ENCODE results near the gene PLXNA4. TPM values are rescaled to one million over a fixed set of nuclear protein-coding genes. Genes with fewer than 3 reads are reported as not detected.

The PLXNA4 gene
- total RNA-seq, 1 experiment from 2014 or later = 0.81 TPM

DNA sequence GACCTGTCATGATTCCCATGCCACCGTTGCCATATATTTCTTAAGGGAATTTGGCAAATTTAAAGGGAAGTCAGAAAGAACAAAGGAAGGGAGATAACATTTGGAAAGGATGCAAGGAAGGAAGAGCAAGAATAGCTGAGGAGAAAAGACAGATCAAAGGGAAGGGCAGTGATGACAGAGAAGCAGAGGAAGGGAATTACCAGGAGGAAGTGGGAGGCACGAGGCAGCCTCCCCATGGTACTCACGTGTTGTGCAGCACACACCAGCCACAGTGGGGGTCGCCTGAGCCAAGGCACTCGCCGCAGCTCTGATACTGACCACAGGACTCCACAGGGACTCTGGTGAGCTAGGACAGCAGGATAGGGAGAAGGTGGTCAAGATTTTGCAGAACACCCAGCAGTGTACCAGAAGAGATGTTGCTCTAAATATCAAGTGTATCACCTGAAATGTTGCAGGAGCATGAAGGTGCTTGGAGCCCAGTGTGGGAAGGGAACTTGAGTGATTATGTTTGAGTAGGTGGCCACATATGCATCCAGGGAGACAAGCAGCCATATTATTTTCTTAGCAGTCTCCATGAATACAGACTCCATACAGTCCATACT is 335.3 kb downstream of the PLXNA4 start (continued):
- TF ChIP-seq, protein P1, sequence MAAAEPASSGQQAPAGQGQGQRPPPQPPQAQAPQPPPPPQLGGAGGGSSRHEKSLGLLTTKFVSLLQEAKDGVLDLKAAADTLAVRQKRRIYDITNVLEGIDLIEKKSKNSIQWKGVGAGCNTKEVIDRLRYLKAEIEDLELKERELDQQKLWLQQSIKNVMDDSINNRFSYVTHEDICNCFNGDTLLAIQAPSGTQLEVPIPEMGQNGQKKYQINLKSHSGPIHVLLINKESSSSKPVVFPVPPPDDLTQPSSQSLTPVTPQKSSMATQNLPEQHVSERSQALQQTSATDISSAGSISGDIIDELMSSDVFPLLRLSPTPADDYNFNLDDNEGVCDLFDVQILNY (CRISPR knock-in tag; IDR thresholded peaks at IDR 0.05) = no peak
- TF ChIP-seq, protein P2, sequence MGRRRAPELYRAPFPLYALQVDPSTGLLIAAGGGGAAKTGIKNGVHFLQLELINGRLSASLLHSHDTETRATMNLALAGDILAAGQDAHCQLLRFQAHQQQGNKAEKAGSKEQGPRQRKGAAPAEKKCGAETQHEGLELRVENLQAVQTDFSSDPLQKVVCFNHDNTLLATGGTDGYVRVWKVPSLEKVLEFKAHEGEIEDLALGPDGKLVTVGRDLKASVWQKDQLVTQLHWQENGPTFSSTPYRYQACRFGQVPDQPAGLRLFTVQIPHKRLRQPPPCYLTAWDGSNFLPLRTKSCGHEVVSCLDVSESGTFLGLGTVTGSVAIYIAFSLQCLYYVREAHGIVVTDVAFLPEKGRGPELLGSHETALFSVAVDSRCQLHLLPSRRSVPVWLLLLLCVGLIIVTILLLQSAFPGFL (CRISPR knock-in tag; IDR thresholded peaks at IDR 0.05; ENCODE audit: borderline replicate concordance) = no peak
- TF ChIP-seq FOXP1 (CRISPR knock-in tag; IDR thresholded peaks at IDR 0.05; ENCODE audit: borderline replicate concordance) = no peak

DNA sequence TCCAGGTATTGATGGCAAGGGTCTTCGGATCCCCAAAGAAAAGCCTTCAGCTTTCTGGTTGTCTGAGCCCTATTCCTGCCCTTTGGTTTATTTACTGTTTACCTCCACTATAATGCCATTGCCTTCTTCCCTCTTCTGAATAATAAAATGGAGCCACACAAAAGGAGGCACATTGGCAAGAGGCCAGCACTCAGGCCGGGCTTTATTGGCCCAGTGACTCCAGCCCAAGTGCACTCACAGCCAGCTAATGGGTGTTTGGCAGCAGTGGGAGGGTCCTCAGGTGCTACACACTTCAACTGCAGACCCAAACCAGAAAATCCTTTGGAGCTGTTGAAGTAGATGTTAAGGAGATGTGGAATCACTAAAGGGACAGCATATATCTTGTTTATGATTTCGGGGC is 336.0 kb downstream of the PLXNA4 start:
- no peak for ATAC-seq
- H3K9me3 Mint-ChIP-seq = peaks cover 5% of the 10 kb centered on the region
- DNase-seq (ENCODE audit: low spot score) = no peak
- ChIA-PET POLR2A (no interaction called here), CTCF (interaction anchor here (1.1 to 1.8 kb wide), 4 partner anchors 9 to 381 kb away, joined by 3 to 4 read pairs (median 3); no protein-coding TSS in a partner anchor)
- peaks cover 2% of the 10 kb centered on the region; the same call in 1 of the 2 replicates for H3K36me3 Mint-ChIP-seq
- no peaks in the 10 kb centered on the region; the same call in 1 of the 2 replicates for H3K27me3 Mint-ChIP-seq (ENCODE audit: low read depth)
- TF ChIP-seq ZNF416 (CRISPR knock-in tag; IDR thresholded peaks at IDR 0.05) (no peak), EMX1 (CRISPR knock-in tag; IDR thresholded peaks at IDR 0.05) (no peak), ELF4 (CRISPR knock-in tag; IDR thresholded peaks at IDR 0.05; ENCODE audit: low read depth) (no peak), GTF2I (CRISPR knock-in tag; conservative IDR thresholded peaks at IDR 0.05) (no peak), NR2C2 (CRISPR knock-in tag; IDR thresholded peaks at IDR 0.05) (no peak), ZNF121 (CRISPR knock-in tag; IDR thresholded peaks at IDR 0.05) (no peak), ATF1 (CRISPR knock-in tag; IDR thresholded peaks at IDR 0.05) (no peak), HMGA2 (CRISPR knock-in tag; IDR thresholded peaks at IDR 0.05) (no peak), ZNF138 (CRISPR knock-in tag; conservative IDR thresholded peaks at IDR 0.05) (no peak), TP53 (CRISPR knock-in tag; IDR thresholded peaks at IDR 0.05) (no peak), PRRX2 (CRISPR knock-in tag; IDR thresholded peaks at IDR 0.05) (no peak), TCF7 (CRISPR knock-in tag; IDR thresholded peaks at IDR 0.05; ENCODE audit: low read depth) (no peak), JUN (CRISPR knock-in tag; IDR thresholded peaks at IDR 0.05) (no peak)
- TF ChIP-seq, protein P3, sequence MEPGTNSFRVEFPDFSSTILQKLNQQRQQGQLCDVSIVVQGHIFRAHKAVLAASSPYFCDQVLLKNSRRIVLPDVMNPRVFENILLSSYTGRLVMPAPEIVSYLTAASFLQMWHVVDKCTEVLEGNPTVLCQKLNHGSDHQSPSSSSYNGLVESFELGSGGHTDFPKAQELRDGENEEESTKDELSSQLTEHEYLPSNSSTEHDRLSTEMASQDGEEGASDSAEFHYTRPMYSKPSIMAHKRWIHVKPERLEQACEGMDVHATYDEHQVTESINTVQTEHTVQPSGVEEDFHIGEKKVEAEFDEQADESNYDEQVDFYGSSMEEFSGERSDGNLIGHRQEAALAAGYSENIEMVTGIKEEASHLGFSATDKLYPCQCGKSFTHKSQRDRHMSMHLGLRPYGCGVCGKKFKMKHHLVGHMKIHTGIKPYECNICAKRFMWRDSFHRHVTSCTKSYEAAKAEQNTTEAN (CRISPR knock-in tag; IDR thresholded peaks at IDR 0.05) = no peak
- TF ChIP-seq, protein P4, sequence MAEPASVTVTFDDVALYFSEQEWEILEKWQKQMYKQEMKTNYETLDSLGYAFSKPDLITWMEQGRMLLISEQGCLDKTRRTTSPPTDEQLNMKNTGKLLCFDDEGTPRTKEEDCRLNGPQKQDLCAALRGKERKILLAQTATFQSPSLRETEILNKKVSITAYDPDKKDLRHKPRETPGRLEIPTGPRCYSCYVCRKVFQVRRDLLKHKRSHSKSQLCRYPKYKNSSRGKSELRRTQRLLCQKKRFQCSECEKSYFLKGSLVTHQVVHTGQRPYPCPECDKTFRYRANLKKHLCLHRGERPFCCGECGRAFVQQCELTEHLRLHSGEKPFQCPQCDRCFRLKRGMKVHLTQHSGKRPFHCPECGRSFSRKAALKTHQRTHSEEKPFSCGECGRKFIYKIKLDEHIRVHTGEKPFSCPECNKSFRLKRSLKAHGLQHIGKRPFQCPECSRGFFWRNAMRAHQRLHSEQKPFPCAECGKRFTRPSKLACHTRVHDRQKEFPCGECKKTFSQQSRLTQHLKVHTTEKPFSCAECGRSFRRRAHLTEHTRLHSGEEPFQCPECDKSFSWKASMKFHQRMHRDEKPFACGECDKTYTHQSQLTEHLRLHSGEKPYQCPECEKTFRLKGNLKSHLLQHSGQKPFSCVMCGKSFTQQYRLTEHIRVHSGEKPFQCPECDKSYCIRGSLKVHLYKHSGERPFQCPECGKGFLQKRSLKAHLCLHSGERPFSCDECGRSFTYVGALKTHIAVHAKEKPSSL (CRISPR knock-in tag; conservative IDR thresholded peaks at IDR 0.05) = no peak
- TF ChIP-seq, protein P2 (CRISPR knock-in tag; IDR thresholded peaks at IDR 0.05; ENCODE audit: borderline replicate concordance) = no peak
- TF ChIP-seq, protein P5, sequence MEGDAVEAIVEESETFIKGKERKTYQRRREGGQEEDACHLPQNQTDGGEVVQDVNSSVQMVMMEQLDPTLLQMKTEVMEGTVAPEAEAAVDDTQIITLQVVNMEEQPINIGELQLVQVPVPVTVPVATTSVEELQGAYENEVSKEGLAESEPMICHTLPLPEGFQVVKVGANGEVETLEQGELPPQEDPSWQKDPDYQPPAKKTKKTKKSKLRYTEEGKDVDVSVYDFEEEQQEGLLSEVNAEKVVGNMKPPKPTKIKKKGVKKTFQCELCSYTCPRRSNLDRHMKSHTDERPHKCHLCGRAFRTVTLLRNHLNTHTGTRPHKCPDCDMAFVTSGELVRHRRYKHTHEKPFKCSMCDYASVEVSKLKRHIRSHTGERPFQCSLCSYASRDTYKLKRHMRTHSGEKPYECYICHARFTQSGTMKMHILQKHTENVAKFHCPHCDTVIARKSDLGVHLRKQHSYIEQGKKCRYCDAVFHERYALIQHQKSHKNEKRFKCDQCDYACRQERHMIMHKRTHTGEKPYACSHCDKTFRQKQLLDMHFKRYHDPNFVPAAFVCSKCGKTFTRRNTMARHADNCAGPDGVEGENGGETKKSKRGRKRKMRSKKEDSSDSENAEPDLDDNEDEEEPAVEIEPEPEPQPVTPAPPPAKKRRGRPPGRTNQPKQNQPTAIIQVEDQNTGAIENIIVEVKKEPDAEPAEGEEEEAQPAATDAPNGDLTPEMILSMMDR (IDR thresholded peaks at IDR 0.05) = no peak
- TF ChIP-seq, protein P6, sequence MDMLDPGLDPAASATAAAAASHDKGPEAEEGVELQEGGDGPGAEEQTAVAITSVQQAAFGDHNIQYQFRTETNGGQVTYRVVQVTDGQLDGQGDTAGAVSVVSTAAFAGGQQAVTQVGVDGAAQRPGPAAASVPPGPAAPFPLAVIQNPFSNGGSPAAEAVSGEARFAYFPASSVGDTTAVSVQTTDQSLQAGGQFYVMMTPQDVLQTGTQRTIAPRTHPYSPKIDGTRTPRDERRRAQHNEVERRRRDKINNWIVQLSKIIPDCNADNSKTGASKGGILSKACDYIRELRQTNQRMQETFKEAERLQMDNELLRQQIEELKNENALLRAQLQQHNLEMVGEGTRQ (CRISPR knock-in tag; IDR thresholded peaks at IDR 0.05) = no peak
- TF ChIP-seq, protein P7, sequence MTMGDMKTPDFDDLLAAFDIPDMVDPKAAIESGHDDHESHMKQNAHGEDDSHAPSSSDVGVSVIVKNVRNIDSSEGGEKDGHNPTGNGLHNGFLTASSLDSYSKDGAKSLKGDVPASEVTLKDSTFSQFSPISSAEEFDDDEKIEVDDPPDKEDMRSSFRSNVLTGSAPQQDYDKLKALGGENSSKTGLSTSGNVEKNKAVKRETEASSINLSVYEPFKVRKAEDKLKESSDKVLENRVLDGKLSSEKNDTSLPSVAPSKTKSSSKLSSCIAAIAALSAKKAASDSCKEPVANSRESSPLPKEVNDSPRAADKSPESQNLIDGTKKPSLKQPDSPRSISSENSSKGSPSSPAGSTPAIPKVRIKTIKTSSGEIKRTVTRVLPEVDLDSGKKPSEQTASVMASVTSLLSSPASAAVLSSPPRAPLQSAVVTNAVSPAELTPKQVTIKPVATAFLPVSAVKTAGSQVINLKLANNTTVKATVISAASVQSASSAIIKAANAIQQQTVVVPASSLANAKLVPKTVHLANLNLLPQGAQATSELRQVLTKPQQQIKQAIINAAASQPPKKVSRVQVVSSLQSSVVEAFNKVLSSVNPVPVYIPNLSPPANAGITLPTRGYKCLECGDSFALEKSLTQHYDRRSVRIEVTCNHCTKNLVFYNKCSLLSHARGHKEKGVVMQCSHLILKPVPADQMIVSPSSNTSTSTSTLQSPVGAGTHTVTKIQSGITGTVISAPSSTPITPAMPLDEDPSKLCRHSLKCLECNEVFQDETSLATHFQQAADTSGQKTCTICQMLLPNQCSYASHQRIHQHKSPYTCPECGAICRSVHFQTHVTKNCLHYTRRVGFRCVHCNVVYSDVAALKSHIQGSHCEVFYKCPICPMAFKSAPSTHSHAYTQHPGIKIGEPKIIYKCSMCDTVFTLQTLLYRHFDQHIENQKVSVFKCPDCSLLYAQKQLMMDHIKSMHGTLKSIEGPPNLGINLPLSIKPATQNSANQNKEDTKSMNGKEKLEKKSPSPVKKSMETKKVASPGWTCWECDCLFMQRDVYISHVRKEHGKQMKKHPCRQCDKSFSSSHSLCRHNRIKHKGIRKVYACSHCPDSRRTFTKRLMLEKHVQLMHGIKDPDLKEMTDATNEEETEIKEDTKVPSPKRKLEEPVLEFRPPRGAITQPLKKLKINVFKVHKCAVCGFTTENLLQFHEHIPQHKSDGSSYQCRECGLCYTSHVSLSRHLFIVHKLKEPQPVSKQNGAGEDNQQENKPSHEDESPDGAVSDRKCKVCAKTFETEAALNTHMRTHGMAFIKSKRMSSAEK (CRISPR knock-in tag; IDR thresholded peaks at IDR 0.05; ENCODE audit: borderline replicate concordance) = no peak
- no peak overlapping the region for H3K4me3 Mint-ChIP-seq
- H3K27ac Mint-ChIP-seq = no peak overlapping the region
- H3K4me1 Mint-ChIP-seq = peaks cover 16% of the 10 kb centered on the region

Data from WTC11 (cell line).